ENCODE measurements around the gene CXXC5.
A peak's percentile ranks its signal among the peaks of the same experiment; 100 is the strongest.
"Not testable (repeated sequence)": the region's sequence is repeated elsewhere in the genome, so short reads cannot be mapped to it uniquely, and the experiment has no call there.

CXXC5 gene

DNA sequence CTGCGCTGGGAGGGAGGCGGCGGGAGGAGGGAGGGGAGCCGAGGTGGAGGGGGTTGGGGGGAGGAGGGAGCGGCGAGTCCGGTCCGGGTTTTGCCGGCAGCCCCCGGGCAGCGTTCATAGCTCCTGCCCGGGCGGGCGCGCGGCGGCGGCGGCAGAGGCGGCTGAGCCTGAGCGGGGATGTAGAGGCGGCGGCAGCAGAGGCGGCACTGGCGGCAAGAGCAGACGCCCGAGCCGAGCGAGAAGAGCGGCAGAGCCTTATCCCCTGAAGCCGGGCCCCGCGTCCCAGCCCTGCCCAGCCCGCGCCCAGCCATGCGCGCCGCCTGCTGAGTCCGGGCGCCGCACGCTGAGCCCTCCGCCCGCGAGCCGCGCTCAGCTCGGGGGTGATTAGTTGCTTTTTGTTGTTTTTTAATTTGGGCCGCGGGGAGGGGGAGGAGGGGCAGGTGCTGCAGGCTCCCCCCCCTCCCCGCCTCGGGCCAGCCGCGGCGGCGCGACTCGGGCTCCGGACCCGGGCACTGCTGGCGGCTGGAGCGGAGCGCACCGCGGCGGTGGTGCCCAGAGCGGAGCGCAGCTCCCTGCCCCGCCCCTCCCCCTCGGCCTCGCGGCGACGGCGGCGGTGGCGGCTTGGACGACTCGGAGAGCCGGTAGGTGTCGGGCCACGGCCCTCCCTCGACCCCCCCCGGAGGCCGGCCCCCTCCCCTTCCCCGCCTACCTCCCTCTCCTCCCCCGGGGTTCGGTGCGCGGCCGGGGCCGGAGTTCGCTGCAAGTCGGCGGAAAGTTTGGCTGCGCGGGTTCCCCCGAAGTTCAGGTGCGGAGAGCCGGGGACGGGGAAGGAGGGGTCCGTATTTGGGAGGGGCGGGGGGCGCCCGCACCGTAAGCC lies at the start of gene CXXC5:
CXXC5 (plus strand) TSS at position 145 of the 877 bp plus-strand sequence. CDS start 32,175 bp downstream, outside the sequence.
- H3K4me3 ChIP-seq (replicated peaks; ENCODE audit: low read depth, low read length) = peak within 1 kb of the TSS; percentile 70
- DNase-seq (ENCODE audit: low read depth) = peak; percentile 85
- TF ChIP-seq, protein P1, sequence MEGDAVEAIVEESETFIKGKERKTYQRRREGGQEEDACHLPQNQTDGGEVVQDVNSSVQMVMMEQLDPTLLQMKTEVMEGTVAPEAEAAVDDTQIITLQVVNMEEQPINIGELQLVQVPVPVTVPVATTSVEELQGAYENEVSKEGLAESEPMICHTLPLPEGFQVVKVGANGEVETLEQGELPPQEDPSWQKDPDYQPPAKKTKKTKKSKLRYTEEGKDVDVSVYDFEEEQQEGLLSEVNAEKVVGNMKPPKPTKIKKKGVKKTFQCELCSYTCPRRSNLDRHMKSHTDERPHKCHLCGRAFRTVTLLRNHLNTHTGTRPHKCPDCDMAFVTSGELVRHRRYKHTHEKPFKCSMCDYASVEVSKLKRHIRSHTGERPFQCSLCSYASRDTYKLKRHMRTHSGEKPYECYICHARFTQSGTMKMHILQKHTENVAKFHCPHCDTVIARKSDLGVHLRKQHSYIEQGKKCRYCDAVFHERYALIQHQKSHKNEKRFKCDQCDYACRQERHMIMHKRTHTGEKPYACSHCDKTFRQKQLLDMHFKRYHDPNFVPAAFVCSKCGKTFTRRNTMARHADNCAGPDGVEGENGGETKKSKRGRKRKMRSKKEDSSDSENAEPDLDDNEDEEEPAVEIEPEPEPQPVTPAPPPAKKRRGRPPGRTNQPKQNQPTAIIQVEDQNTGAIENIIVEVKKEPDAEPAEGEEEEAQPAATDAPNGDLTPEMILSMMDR (IDR thresholded peaks at IDR 0.05; ENCODE audit: low read length, missing control alignments) = no peak

DNA sequence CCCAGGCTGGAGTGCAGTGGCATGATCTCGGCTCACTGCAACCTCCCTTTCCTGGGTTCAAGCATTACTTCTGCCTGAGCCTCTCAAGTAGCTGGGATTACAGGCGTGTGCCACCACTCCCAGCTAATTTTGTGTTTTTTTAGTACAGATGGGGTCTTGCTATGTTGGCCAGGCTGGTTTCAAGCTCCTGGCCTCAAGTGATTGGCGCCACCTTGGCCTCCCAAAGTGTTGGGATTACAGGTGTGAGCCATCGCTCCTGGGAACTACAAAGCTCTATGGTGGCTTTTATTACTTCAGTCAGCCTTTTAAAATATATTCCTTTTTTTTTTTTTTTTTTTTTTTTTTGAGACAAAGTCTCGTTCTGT lies 49.6 kb upstream of the CXXC5 start:
- not testable (repeated sequence) for DNase-seq (ENCODE audit: low read depth); H3K4me3 ChIP-seq (replicated peaks; ENCODE audit: low read depth, low read length)

DNA sequence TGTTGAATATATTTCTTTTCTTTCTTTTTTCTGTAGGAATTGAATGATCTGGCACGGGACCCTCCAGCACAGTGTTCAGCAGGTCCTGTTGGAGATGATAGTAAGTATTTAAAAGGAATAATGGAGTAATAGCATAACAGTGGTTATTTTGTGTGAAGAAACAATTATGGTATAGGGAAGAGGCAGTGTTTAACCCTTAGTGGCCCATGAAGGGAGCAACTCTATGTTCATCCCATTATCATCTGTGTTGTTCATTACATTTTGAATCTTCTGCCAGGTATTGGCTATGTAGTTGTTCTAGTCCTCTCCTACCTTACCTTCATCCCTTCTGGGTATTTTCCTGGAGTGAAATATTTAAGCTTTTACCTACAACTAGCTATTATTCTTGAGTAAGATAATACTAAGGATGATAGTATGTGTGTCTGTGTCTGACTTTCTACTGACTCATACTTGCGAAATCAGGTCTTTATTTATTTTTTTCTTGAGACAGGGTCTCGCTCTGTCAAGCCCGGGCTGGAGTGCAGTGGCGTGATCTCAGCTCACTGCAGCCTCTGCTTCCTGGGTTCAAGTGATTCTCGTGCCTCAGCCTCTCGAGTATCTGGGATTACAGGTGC lies 47.7 kb upstream of the CXXC5 start:
- peak; percentile 65 for DNase-seq (ENCODE audit: low read depth)
- H3K4me3 ChIP-seq (replicated peaks; ENCODE audit: low read depth, low read length) = no peak overlapping the region
- TF ChIP-seq, protein P1 (IDR thresholded peaks at IDR 0.05; ENCODE audit: low read length, missing control alignments) = no peak

DNA sequence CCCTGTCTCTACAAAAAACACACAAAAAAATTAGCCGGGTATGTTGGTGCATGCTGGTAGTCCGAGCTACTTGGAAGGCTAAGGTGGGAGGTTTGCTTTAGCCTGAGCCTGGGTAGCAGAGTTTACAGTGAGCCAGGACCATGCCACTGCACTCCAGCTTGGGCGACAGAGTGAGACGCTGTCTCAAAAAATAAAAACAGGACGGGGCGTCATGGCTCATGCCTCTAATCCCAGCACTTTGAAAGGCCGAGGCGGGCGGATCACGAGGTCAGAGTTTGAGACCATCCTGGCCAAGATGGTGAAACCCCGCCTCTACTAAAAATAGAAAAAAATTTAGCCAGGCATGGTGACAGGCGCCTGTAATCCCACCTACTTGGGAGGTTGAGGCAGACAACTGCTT lies 46.7 kb upstream of the CXXC5 start:
- TF ChIP-seq, protein P1 (IDR thresholded peaks at IDR 0.05; ENCODE audit: low read length, missing control alignments) = no peak
- DNase-seq (ENCODE audit: low read depth) = no peak

GRCh38 chr5:139601948-139602347 lies 46.2 kb upstream of the CXXC5 start:
- not testable (repeated sequence) for H3K4me3 ChIP-seq (replicated peaks; ENCODE audit: low read depth, low read length); DNase-seq (ENCODE audit: low read depth)

More for the DNA sequence above, 46.7 kb upstream of the CXXC5 start:
- no peak overlapping the region for H3K4me3 ChIP-seq (replicated peaks; ENCODE audit: low read depth, low read length)

- no peak overlapping the region for H3K4me3 ChIP-seq (replicated peaks; ENCODE audit: low read depth, low read length)
- DNase-seq (ENCODE audit: low read depth) = no peak
- TF ChIP-seq, protein P1 (IDR thresholded peaks at IDR 0.05; ENCODE audit: low read length, missing control alignments) = no peak
These were observed 42.3 kb upstream of the CXXC5 start for GRCh38 chr5:139605887-139606286.

DNA sequence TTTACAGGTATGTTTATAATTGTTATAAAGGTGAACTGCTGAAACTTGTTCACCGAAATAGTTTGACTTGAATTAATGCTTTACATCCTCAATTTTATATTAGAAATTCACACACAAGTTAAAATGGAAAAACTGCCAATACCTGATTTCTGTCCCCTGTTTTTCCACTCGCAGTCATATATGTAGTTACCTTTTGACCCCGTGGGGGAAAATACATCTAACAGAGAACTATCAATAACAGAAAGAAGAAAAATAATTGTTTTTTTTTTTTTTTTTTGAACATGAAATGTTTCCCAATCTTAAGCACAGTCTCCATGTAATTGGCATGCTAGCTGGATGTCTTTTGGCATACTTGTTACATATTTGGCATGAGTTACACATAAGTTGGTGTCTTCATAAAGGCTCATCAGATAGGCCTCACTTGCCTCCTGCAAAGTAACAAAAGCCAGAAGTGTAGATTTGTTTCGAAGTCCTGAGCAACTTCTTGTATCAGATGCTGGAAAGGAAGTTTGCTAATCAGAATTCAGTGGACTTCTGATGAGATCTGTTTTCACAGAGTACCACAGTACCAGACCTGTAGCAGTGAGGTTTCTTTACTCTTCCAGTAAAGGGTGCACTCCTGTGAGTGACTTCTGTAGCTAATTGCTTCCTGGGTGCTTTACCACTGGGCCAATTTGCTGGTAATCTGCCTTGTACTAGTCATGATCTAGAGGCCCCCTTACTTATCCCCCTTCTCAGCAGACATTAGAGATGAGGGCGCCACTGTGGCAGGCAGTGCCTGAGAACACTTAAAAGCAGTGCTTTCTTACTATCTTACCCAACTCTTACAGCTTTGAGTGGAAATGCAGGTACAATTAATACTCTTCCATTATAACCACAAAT lies 36.2 kb upstream of the CXXC5 start:
- no peak overlapping the region for H3K4me3 ChIP-seq (replicated peaks; ENCODE audit: low read depth, low read length)
- DNase-seq (ENCODE audit: low read depth) = peak; percentile 45
- TF ChIP-seq, protein P1 (IDR thresholded peaks at IDR 0.05; ENCODE audit: low read length, missing control alignments) = no peak

Data from fibroblast of pulmonary artery (primary cell).